H1 (cell line): ENCODE results near the gene BBIP1. TPM values are rescaled to one million over a fixed set of nuclear protein-coding genes. Genes with fewer than 3 reads are reported as not detected.

Experiments used
- CTCF ChIA-PET: fragments of 300-600 bp; sonication (Branson Sonifier 250); formaldehyde crosslinking; loops from one replicate; lab custom pipeline; 2021; ENCODE audit not compliant: partially characterized antibody; lab: Charles Lee
- POLR2A ChIA-PET: fragments of 300-600 bp; sonication (Branson Sonifier 250); formaldehyde crosslinking; loops from one replicate; lab custom pipeline; 2021; ENCODE audit warnings: inconsistent platforms; ENCODE audit not compliant: partially characterized antibody; lab: Charles Lee
- DNase-seq, 2 experiments: peaks; one replicate each; pipeline versions ENCODE4 v3.0.0 to v3.0.0-alpha.2; 2010 to 2022; ENCODE audit warnings: low spot score in 2 of 2, low read depth in 1 of 2, mixed read lengths in 1 of 2
- FAIRE-seq: peaks from 2 replicates; lab custom pipeline; 2011; peaks lifted over from hg19 to GRCh38; lab: Jason Lieb, UNC
- H2AFZ ChIP-seq: 2 replicates; pipeline ENCODE4 v1.8.1; 2012; ENCODE audit warnings: low read length, inconsistent platforms
- H2AK5ac ChIP-seq: 2 replicates; pipeline ENCODE4 v1.6.1; 2013; ENCODE audit warnings: low read depth, low read length
- H2BK120ac ChIP-seq: replicated peaks from 2 replicates; pipeline ENCODE3; 2013; ENCODE audit warnings: low read depth, low read length, inconsistent platforms
- H2BK12ac ChIP-seq: 2 replicates; pipeline ENCODE4 v1.6.1; 2013; ENCODE audit warnings: low read depth, low read length
- H2BK15ac ChIP-seq: 2 replicates; pipeline ENCODE4 v1.6.1; 2013; ENCODE audit warnings: low read length
- H2BK20ac ChIP-seq: 2 replicates; pipeline ENCODE4 v1.6.1; 2013; ENCODE audit warnings: low read length
- H2BK5ac ChIP-seq: 2 replicates; pipeline ENCODE4 v1.6.1; 2013; ENCODE audit warnings: low read depth, low read length
- H3K14ac ChIP-seq: 2 replicates; pipeline ENCODE4 v1.6.1; 2013; ENCODE audit warnings: inconsistent platforms; ENCODE audit not compliant: insufficient read length
- H3K18ac ChIP-seq: 2 replicates; pipeline ENCODE4 v1.6.1; 2013; ENCODE audit warnings: low read length; ENCODE audit errors: extremely low read depth
- H3K23ac ChIP-seq: 2 replicates; pipeline ENCODE4 v1.6.1; 2013; ENCODE audit warnings: inconsistent platforms; ENCODE audit not compliant: insufficient read length
- H3K23me2 ChIP-seq: 2 replicates; pipeline ENCODE4 v1.6.1; 2013; ENCODE audit warnings: low read depth, low read length
- H3K27ac ChIP-seq: 2 replicates; pipeline ENCODE4 v1.6.1; 2011; ENCODE audit warnings: low read depth, low read length, inconsistent platforms
- H3K27me3 ChIP-seq, 4 experiments: replicated peaks in 1 of 4; 1 replicate in 1 of 4; 2 replicates in 3 of 4; pipeline versions ENCODE4 v1.6.1 to v1.8.1; 2011 to 2013; ENCODE audit warnings: low read length in 3 of 4, mild to moderate bottlenecking in 3 of 4, inconsistent platforms in 2 of 4, mixed read lengths in 2 of 4, moderate library complexity in 1 of 4; ENCODE audit not compliant: control insufficient read depth in 3 of 4, insufficient read depth in 3 of 4; ENCODE audit errors: extremely low read depth in 1 of 4
- H3K36me3 ChIP-seq, 4 experiments: 2 replicates each; pipeline versions ENCODE4 v1.6.1 to v1.8.1; 2011 to 2013; ENCODE audit warnings: mild to moderate bottlenecking in 4 of 4, low read length in 3 of 4, moderate library complexity in 2 of 4, control low read depth in 1 of 4, inconsistent platforms in 1 of 4; ENCODE audit not compliant: insufficient read depth in 4 of 4, control insufficient read depth in 2 of 4
- H3K4ac ChIP-seq: replicated peaks from 2 replicates; pipeline ENCODE3; 2013; ENCODE audit warnings: low read length, low read depth, mixed read lengths, inconsistent platforms; ENCODE audit not compliant: insufficient read length
- H3K4me1 ChIP-seq, 4 experiments: replicated peaks in 1 of 4; 1 replicate in 1 of 4; 2 replicates in 3 of 4; pipeline versions ENCODE4 v1.6.1 to v1.8.1; 2011 to 2013; ENCODE audit warnings: low read length in 3 of 4, inconsistent platforms in 2 of 4, mixed read lengths in 1 of 4; ENCODE audit not compliant: insufficient read depth in 4 of 4, control insufficient read depth in 3 of 4
- H3K4me2 ChIP-seq, 2 experiments: 2 replicates each; pipeline versions ENCODE4 v1.6.1 to v1.8.1; 2011 to 2013; ENCODE audit warnings: low read depth in 2 of 2, low read length in 2 of 2, control low read depth in 1 of 2, inconsistent platforms in 1 of 2, mild to moderate bottlenecking in 1 of 2; ENCODE audit not compliant: insufficient read depth in 1 of 2
- H3K4me3 ChIP-seq, 4 experiments: fragments of 200-600, 300-600 bp in 1 of 4; sonication (generic), shearing (Covaris generic), sonication (Bioruptor Twin) in 1 of 4; 2 replicates each; pipeline versions ENCODE4 v1.5.1 to v1.8.1; 2011 to 2016; ENCODE audit warnings: low read length in 4 of 4, low read depth in 3 of 4, control low read depth in 2 of 4, inconsistent platforms in 2 of 4, mild to moderate bottlenecking in 2 of 4, mixed read lengths in 1 of 4, moderate library complexity in 1 of 4; ENCODE audit not compliant: insufficient read depth in 2 of 4; ENCODE audit errors: extremely low read depth in 1 of 4
- H3K56ac ChIP-seq: replicated peaks from 2 replicates; pipeline ENCODE3; 2013; ENCODE audit warnings: low read depth, mild to moderate bottlenecking, mixed read lengths, low read length, inconsistent platforms; ENCODE audit not compliant: insufficient read length
- H3K79me1 ChIP-seq: 2 replicates; pipeline ENCODE4 v1.6.1; 2013; ENCODE audit warnings: low read depth, low read length, control low read depth
- H3K79me2 ChIP-seq, 2 experiments: 2 replicates each; pipeline versions ENCODE4 v1.6.1 to v1.8.1; 2012 to 2013; ENCODE audit warnings: low read length in 2 of 2, mild to moderate bottlenecking in 2 of 2, inconsistent platforms in 1 of 2; ENCODE audit not compliant: insufficient read depth in 2 of 2, control insufficient read depth in 1 of 2
- H3K9ac ChIP-seq, 4 experiments: replicated peaks in 1 of 4; 1 replicate in 1 of 4; 2 replicates in 3 of 4; pipeline versions ENCODE4 v1.6.1 to v1.8.1; 2011 to 2013; ENCODE audit warnings: low read depth in 3 of 4, low read length in 3 of 4, control low read depth in 2 of 4, mild to moderate bottlenecking in 2 of 4, moderate library complexity in 2 of 4, inconsistent platforms in 1 of 4; ENCODE audit errors: extremely low read depth in 1 of 4
- H3K9me3 ChIP-seq, 2 experiments: 2 replicates each; pipeline versions ENCODE4 v1.6.1 to v1.8.1; 2012 to 2013; ENCODE audit warnings: mild to moderate bottlenecking in 2 of 2, moderate library complexity in 2 of 2, control low read depth in 1 of 2, inconsistent platforms in 1 of 2, low read depth in 1 of 2, low read length in 1 of 2, mixed read lengths in 1 of 2; ENCODE audit not compliant: insufficient read depth in 2 of 2
- H4K20me1 ChIP-seq, 2 experiments: replicated peaks in 1 of 2; 2 replicates each; pipeline versions ENCODE3 to v1.8.1; 2011 to 2013; ENCODE audit warnings: inconsistent platforms in 2 of 2, low read length in 2 of 2, mild to moderate bottlenecking in 1 of 2; ENCODE audit not compliant: insufficient read depth in 2 of 2, control insufficient read depth in 1 of 2
- H4K5ac ChIP-seq: 2 replicates; pipeline ENCODE4 v1.6.1; 2013; ENCODE audit warnings: low read length, low read depth, mixed read lengths, inconsistent platforms; ENCODE audit not compliant: insufficient read length
- H4K8ac ChIP-seq: 2 replicates; pipeline ENCODE4 v1.8.0; 2013; ENCODE audit warnings: mild to moderate bottlenecking, moderate library complexity, low read length, inconsistent platforms; ENCODE audit not compliant: insufficient read depth; ENCODE audit errors: extremely low read depth
- H4K91ac ChIP-seq: replicated peaks from 2 replicates; pipeline ENCODE3; 2013; ENCODE audit warnings: low read length, mixed read lengths, inconsistent platforms; ENCODE audit not compliant: insufficient read length
- CBX8 ChIP-seq: fragments of 300-800, 300-1000 bp; sonication (generic); IDR thresholded peaks from 2 replicates; pipeline ENCODE4 v1.7.1; 2016; ENCODE audit warnings: low read depth, low read length, borderline replicate concordance
- CREB1 ChIP-seq: IDR thresholded peaks from 2 replicates; pipeline ENCODE4 v1.6.1; 2012; ENCODE audit warnings: inconsistent platforms
- EGR1 ChIP-seq: IDR thresholded peaks from 2 replicates; pipeline ENCODE4 v1.6.1; 2011; ENCODE audit warnings: low read depth, low read length, borderline replicate concordance
- SP4 ChIP-seq: IDR thresholded peaks from 2 replicates; pipeline ENCODE4 v1.6.1; 2012; ENCODE audit warnings: low read length, inconsistent platforms
- WGBS, 2 experiments: shearing (Covaris generic) in 1 of 2; methylation state at CpG; one replicate each; pipeline versions ENCODE4 v1.1.6 to v1.1.7; 2013 to 2015; ENCODE audit warnings: low lambda C conversion rate in 2 of 2, mixed read lengths in 2 of 2, inconsistent platforms in 1 of 2, low coverage in 1 of 2, missing lambda C conversion rate in 1 of 2; ENCODE audit not compliant: insufficient replicate concordance in 2 of 2, insufficient coverage in 1 of 2, insufficient read length in 1 of 2; ENCODE audit errors: extremely low coverage in 1 of 2, missing lambda C conversion rate in 1 of 2; 5-methylcytosine and 5-hydroxymethylcytosine counted together
- polyA plus RNA-seq, 7 experiments: library from polyadenylated mRNA; depleted of rRNA in 3 of 7; stranded (reverse) in 5 of 7; unstranded in 2 of 7; fragments of >200 nt in 5 of 7; fragments of 200-250 nt in 2 of 7; gene quantifications; 1 replicate in 5 of 7; 2 replicates in 1 of 7; 4 replicates in 1 of 7; pipeline versions ENCODE4 v1.2.1 to v1.2.3, GENCODE V29; 2011 to 2013; ENCODE audit warnings: missing spikeins in 2 of 7, mixed read lengths in 2 of 7
- total RNA-seq: library from RNA; stranded (reverse); fragmentation: NEBNext Ultra II Directional; extraction: Animal tissue kit (Norgen Biotek cat#: 25700); gene quantifications from 2 replicates; pipeline ENCODE4 v1.2.1, GENCODE V29; 2021

Gene BBIP1
- total and polyA plus RNA-seq, 2 of the 8 experiments (the other 6 are each of a cell fraction or from before 2014, with no cell fraction given): 8.8 to 19.6 TPM

GRCh38 chr10:110944792-110945396 lies 25.9 kb upstream of the BBIP1 start:
- FAIRE-seq: no peak
- H4K20me1 ChIP-seq: peaks cover 0 to 5% of the 10 kb centered on the region in 2 experiments
- H2BK15ac ChIP-seq: no peak overlapping the region
- no peak overlapping the region for H3K56ac ChIP-seq
- ChIA-PET POLR2A (no interaction called here), CTCF (interaction anchor here (1.4 kb wide), 1 partner anchor 131 kb away, joined by 5 read pairs; no protein-coding TSS in a partner anchor)
- H3K79me2 ChIP-seq: peaks cover 0 to 71% of the 10 kb centered on the region in 2 experiments; a peak in 2 of 4 replicates
- H4K5ac ChIP-seq: no peak overlapping the region
- no peak overlapping the region for H3K18ac ChIP-seq
- H2AK5ac ChIP-seq: no peak overlapping the region
- H3K23me2 ChIP-seq: no peaks in the 10 kb centered on the region
- no peak overlapping the region for H4K91ac ChIP-seq
- H3K14ac ChIP-seq: no peak overlapping the region
- H2BK20ac ChIP-seq: no peak overlapping the region
- H2BK120ac ChIP-seq: no peak overlapping the region
- H2AFZ ChIP-seq: no peak overlapping the region
- no peak overlapping the region for H3K4ac ChIP-seq
- no peak overlapping the region for H3K4me3 ChIP-seq
- no peaks in the 10 kb centered on the region for H3K36me3 ChIP-seq
- H3K27ac ChIP-seq: 0 out of 2 replicates have a peak overlapping the region, but pooled peaks have one; percentile 48
- no peaks in the 10 kb centered on the region for H3K27me3 ChIP-seq
- peaks cover 0 to 4% (median 0%) of the 10 kb centered on the region in 4 experiments; a peak in 1 of 7 replicates for H3K4me1 ChIP-seq
- peaks cover 5% of the 10 kb centered on the region for H3K79me1 ChIP-seq
- no peaks in the 10 kb centered on the region for H3K9me3 ChIP-seq
- no peak overlapping the region for H2BK5ac ChIP-seq
- no peak overlapping the region for H3K9ac ChIP-seq
- H4K8ac ChIP-seq: no peak overlapping the region
- TF ChIP-seq CBX8 (no peak), SP4 (no peak), EGR1 (no peak), CREB1 (no peak)
- no peak overlapping the region for H2BK12ac ChIP-seq
- H3K23ac ChIP-seq: no peak overlapping the region
- DNase-seq: no peak
- H3K4me2 ChIP-seq: no peak overlapping the region
- WGBS, 2 experiments: 85% methylated on average over 5 of the region's 5 CpGs; no CpG with 5 or more reads in 1 of the 2 experiments
